ENCODE measurements around the gene ERG28.

- TF ChIP-seq CTCF (conservative IDR thresholded peaks at IDR 0.05): no peak
- TF ChIP-seq ZFX (IDR thresholded peaks at IDR 0.05): no peak
These were observed 13.0 kb downstream of the ERG28 start for GRCh38 chr14:75647640-75648039.

All from C4-2B (cell line).